Neural crest cell (in vitro differentiated cells): Measurements from ENCODE around the gene RAB40A. TPM values are rescaled to one million over a fixed set of nuclear protein-coding genes. Genes with fewer than 3 reads are reported as not detected.

Experiments used
- DNase-seq: peaks from one replicate; pipeline ENCODE4 v3.0.0; 2021; ENCODE audit warnings: low read depth, mixed read lengths, low spot score
- H3K27ac Mint-ChIP-seq: one replicate; pipeline ENCODE4 v1.8.0; 2021; ENCODE audit warnings: mild to moderate bottlenecking, mixed read lengths; ENCODE audit not compliant: unreplicated experiment
- H3K27me3 Mint-ChIP-seq: 2 replicates; pipeline ENCODE4 v1.8.0; 2021; ENCODE audit warnings: low read depth, mild to moderate bottlenecking, mixed read lengths
- H3K36me3 Mint-ChIP-seq: 2 replicates; pipeline ENCODE4 v1.8.0; 2021; ENCODE audit warnings: low read depth, mild to moderate bottlenecking, mixed read lengths
- H3K4me1 Mint-ChIP-seq: 2 replicates; pipeline ENCODE4 v1.8.0; 2021; ENCODE audit warnings: mixed read lengths
- H3K4me3 Mint-ChIP-seq: one replicate; pipeline ENCODE4 v1.8.0; 2021; ENCODE audit warnings: mild to moderate bottlenecking, mixed read lengths
- H3K9me3 Mint-ChIP-seq: 2 replicates; pipeline ENCODE4 v1.8.0; 2021; ENCODE audit warnings: mixed read lengths
- long read RNA-seq: library from polyadenylated mRNA; unstranded; transcript quantifications from one replicate; pipeline ENCODE4 v2.0.0, GENCODE V29; 2020
- total RNA-seq: library from RNA; stranded (reverse); gene quantifications from 2 replicates; pipeline ENCODE4 v1.2.1, GENCODE V29; 2021
- TF ChIP-seq, protein P1 (sequence below): fragments of 200-600 bp; sonication (generic); conservative IDR thresholded peaks from 2 replicates; pipeline ENCODE4 v1.5.0; 2021; ENCODE audit warnings: antibody characterized with exemption, mild to moderate bottlenecking

RAB40A gene, protein sequence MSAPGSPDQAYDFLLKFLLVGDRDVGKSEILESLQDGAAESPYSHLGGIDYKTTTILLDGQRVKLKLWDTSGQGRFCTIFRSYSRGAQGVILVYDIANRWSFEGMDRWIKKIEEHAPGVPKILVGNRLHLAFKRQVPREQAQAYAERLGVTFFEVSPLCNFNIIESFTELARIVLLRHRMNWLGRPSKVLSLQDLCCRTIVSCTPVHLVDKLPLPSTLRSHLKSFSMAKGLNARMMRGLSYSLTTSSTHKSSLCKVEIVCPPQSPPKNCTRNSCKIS
- total RNA-seq, result 0.34 and 0.70 TPM in 2 replicates
- long read RNA-seq, result 0 reads

DNA sequence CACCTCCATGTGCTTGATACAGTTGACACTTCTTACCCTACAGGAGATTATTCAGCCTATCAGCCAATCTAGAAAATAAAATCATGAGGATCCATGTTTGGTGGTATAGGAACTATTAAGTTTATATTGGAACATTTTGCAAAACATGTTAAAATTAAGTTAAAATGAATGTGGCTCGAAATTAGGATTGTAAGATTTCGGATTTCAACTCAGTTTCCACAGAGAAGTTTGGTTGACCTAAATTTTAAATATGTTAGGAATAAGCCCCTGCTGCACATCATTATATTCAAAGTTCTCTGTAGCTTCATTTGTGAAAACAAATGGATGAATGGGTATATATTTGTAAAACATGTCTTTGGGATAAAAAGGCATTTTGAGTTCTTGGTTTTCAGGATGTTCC, at the start of gene RAB40A:
Gene RAB40A (minus strand): TSS at position 101 of the 400 bp plus-strand sequence. CDS start 18,733 bp downstream, outside the sequence.
- Mint-ChIP-seq H3K4me1 (no peaks in the 10 kb centered on the region), H3K27me3 (no peaks in the 10 kb centered on the region), H3K36me3 (peaks cover 2% of the 10 kb centered on the region), H3K9me3 (no peaks in the 10 kb centered on the region), H3K27ac (no peak within 1 kb of the TSS), H3K4me3 (no peak within 1 kb of the TSS)
- TF ChIP-seq, protein P1, sequence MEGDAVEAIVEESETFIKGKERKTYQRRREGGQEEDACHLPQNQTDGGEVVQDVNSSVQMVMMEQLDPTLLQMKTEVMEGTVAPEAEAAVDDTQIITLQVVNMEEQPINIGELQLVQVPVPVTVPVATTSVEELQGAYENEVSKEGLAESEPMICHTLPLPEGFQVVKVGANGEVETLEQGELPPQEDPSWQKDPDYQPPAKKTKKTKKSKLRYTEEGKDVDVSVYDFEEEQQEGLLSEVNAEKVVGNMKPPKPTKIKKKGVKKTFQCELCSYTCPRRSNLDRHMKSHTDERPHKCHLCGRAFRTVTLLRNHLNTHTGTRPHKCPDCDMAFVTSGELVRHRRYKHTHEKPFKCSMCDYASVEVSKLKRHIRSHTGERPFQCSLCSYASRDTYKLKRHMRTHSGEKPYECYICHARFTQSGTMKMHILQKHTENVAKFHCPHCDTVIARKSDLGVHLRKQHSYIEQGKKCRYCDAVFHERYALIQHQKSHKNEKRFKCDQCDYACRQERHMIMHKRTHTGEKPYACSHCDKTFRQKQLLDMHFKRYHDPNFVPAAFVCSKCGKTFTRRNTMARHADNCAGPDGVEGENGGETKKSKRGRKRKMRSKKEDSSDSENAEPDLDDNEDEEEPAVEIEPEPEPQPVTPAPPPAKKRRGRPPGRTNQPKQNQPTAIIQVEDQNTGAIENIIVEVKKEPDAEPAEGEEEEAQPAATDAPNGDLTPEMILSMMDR, result no peak
- no peak for DNase-seq

DNA sequence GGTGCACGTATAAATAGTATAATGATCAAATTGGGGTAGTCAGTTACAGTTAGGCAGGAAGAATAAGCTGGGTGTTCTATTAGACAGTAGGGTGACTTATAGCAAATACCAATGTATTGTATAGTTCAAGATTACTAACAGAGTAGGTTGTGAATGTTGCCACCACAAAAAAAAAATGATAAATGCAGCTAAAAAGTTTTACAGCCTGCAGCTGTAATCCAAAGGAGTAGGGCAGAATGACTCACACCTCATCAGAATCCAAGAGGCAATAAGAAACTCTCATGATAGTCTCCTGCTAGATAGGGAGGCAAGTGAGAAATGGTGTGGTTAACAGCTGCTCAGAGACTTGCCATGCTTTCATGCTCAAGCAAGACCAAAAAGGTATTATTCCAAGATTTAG, 46.5 kb upstream of the RAB40A start:
- Mint-ChIP-seq H3K4me1 (no peaks in the 10 kb centered on the region), H3K36me3 (no peaks in the 10 kb centered on the region), H3K4me3 (no peak overlapping the region), H3K27me3 (no peaks in the 10 kb centered on the region), H3K27ac (no peak overlapping the region), H3K9me3 (peaks cover 2% of the 10 kb centered on the region)
- DNase-seq, result no peak
- TF ChIP-seq, protein P1, result no peak

DNA sequence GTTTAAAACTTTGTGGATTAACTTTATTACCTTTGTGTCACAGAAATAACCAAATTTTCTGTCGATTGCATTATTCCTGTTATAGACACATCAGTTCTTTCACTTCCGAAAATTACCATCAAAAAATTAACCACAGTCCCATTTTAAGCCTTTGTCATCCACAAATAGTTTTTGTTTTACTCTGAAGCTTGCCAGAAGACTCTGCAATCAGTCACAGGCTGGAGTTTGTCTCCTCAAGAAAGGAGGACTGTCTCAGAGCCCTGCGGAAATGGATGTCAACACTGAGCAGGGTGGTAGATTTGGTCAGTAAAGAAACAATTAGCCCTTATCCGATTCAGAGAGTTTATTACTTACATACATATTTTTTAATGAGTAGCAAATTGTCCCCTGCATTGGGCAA, 45.9 kb upstream of the RAB40A start:
- no peak overlapping the region for H3K4me3 Mint-ChIP-seq

DNA sequence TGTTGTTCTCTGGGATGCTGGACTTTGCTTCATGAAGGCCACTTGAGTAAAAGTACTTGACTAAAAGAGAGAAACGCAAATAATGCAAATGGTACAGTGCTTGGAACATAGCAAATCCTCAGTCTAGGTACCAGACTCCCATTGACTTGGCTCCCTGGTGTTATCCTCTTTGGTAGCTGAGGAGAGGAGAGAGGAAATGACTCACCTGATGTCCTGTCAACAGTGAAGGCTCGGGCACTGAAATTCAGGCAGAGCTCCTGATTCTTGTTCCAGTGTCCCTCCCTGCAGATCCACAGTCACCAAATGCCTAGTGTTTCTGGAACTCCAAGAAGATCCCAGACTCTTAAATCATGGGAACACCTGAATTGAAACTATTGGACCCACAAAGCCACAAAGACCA, 43.5 kb upstream of the RAB40A start:
- DNase-seq, result no peak
- no peaks in the 10 kb centered on the region for H3K9me3 Mint-ChIP-seq
- TF ChIP-seq, protein P1, result no peak
- no peak overlapping the region for H3K4me3 Mint-ChIP-seq
- H3K4me1 Mint-ChIP-seq, result no peaks in the 10 kb centered on the region
- H3K27ac Mint-ChIP-seq, result no peak overlapping the region
- H3K27me3 Mint-ChIP-seq, result peaks cover 12% of the 10 kb centered on the region
- no peaks in the 10 kb centered on the region for H3K36me3 Mint-ChIP-seq

More for the DNA sequence above, 45.9 kb upstream of the RAB40A start:
- Mint-ChIP-seq H3K27me3 (peaks cover 3% of the 10 kb centered on the region), H3K4me1 (no peaks in the 10 kb centered on the region), H3K36me3 (no peaks in the 10 kb centered on the region), H3K9me3 (peaks cover 2% of the 10 kb centered on the region), H3K27ac (no peak overlapping the region)
- TF ChIP-seq, protein P1, result no peak
- DNase-seq, result no peak

DNA sequence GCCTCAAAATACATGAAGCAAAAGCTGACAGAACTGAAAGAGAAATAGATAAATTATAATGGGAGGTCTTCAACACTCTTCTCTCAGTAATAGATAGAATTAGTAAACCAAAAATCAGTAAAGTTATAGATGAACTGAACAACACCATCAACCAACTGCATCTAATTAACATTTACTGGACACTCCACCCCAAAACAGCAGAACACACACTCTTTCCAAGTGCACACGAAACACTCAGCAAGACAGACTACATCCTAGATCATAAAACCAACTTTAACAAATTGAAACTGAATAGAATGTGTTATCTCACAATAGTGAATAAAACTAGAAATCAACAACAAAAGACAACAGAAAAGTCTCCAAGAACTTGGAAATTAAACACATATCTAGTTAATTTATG, 41.0 kb upstream of the RAB40A start:
- H3K27ac Mint-ChIP-seq, result no peak overlapping the region
- H3K4me1 Mint-ChIP-seq, result no peaks in the 10 kb centered on the region
- no peaks in the 10 kb centered on the region for H3K9me3 Mint-ChIP-seq
- peaks cover 16% of the 10 kb centered on the region for H3K27me3 Mint-ChIP-seq
- no peak overlapping the region for H3K4me3 Mint-ChIP-seq
- TF ChIP-seq, protein P1, result no peak
- no peak for DNase-seq
- no peaks in the 10 kb centered on the region for H3K36me3 Mint-ChIP-seq
